ENCODE results near the gene ZNF672.

The ZNF672 gene

DNA sequence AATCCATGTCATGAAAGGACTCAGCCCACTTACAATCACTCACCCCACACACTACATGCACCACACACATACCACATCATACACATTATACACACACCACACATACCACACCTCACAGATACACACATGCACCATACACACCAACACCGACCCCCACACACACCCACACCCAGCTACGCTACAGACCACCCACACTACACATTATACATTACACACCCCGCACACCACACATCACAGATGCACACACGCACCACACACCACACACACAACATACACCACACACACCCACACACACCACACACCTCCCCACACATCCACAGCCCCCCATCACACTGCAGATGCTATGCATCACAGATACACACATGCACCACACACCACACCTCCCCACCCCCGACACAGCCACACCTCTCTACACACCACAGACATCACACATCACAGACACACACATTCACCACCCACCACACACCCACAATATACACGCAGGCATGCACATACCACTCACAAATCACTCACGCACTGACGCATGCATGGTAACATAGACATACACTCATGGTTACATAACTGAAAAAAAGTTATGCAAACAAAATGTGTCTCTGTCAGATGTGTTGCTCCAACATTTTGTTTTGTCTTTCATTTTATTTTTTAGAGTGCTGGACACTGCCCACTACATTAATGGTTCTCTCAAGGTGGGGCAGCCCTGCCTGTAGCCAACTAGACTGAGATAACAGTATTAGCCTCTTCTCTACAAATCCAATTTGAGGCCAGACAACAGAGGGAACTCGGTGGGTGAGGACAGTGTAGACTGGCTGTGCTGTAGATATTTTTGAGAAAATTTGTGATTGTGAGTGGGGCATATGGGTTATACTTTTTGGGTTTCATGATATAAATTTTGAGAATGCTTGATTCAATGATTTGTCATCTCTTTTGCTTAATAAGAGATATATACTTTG, 52.8 kb downstream of the ZNF672 start:
- DNase-seq (ENCODE audit: low spot score) = no peak

DNA sequence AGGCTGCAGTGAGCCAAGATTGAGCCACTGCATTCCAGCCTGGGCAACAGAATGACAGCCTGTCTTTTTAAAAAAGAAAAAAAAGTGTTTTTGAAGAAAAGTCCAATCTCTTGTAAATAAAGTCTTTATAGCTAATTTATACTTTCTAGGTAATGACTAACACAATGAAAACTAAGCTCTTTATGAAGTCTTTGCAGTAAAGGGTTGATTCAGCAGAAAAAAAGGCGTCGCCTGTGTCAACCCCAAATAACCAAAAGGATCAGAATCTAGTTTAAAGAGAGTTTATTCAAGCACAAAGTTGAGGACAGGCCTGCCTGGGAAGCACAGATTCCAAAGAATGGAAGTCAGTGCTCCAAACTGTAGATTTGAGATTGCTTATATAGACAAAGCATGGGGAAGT, 53.7 kb downstream of the ZNF672 start:
- DNase-seq (ENCODE audit: low spot score) = no peak

DNA sequence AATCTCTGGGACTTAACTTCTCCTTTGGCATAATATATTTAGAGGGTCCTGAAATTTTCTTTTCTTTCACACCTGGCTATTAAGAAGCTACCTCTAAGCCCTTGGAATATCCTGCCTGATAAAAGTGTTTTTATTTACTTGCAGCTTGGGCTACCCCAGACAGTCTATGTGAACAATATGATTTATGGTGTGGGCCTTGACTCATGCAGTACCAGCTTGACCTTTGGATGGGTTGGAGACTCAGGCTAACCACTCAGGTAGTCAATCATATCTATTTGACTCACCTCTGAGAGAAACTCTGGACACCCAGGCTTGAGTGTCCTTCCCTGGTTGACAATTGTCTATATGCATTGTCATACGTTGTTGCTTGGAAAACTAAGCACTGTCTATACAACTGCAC, 54.6 kb downstream of the ZNF672 start:
- no peak for DNase-seq (ENCODE audit: low spot score)

DNA sequence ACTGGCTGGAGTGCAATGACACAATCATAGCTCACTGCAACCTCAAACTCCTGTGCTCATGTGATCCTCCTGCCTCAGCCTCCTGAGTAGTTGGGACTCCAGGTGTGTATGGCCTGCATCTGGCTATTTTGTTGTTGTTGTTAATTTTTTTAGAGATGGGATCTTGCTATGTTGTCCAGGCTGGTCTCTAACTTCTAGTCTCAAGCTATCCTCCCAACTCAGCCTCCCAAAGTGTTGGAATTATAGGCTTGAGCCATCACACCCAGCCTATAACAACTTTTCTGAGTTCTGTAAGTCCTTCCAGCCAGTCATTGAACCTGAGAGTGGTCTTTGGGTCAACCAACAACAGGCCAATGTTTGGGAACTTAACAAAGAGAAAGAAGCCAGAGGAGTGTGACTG, 56.8 kb downstream of the ZNF672 start:
- DNase-seq (ENCODE audit: low spot score) = no peak

DNA sequence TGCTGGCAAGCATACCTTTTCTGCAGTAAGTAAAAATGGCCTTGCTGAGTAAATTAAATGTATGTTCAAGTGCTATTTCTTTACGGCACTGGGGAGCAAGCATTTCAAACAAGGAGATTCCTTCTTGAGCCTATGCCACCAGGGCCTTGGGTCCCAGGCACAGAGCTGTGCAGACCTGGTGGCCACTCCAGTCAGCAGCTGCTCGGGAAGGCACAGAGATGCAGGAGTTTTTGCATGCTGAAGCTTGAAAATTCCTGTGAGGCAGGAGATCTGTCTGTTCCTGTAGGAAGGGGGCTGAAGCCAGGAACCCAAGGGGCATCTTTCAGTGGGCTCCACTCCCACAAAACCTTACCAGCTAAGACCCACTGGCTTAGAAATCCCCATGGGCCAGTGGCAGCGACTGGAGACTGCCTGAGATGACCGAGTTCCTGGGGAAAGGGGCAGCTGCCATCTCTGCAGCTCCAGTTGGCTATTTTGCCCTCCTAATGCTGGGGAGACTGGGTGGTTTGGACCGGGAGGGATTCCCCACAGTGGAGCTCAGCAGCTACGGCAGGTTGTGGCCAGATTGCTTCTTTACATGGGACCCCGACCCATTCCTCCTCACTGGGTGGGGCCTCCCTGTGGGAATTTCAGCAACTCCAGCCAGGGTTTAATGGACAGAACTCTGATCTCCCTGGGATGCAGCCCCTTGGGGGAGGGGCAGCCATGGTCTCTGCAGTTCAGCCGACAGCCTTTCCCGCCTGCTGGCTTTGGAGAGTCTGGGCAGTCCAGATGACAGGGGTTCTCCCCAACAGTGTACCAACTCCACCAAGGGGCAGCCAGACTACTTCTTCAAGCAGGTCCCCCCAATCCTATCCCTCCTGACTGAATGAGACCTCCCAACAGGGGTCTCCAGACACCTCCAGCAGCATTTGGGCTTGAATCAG, 59.7 kb downstream of the ZNF672 start:
- no peak for DNase-seq (ENCODE audit: low spot score)
